HG02840 (cell line): ENCODE results near the gene IL5RA.

Source experiments
- ATAC-seq: cut with Tn5 transposase; IDR thresholded peaks from one replicate; pipeline ENCODE4 v1.9.1; 2021; ENCODE audit warnings: mild to moderate bottlenecking, moderate library complexity, moderate number of reproducible peaks; ENCODE audit not compliant: unreplicated experiment, low FRiP score

IL5RA gene

DNA sequence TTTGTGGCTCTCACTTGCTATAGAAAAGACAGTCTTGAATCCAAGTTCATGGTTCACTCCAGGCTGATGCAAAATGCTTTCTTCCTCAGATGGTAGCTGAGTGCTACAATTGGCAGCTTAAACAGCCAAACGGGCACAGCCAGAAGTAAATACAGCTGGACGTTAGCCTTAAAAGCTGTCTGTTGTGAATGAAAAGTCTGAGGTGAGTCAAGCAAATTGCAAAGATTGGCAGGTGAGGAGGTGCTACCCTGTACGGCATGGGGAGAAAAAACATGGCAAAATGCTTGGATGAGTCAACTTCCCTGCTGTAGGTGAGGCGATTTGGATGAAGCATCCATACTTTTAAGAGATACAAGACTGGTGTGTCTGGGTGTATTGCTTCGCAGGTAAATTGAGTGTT, 40.5 kb downstream of the IL5RA start:
- ATAC-seq = no peak

DNA sequence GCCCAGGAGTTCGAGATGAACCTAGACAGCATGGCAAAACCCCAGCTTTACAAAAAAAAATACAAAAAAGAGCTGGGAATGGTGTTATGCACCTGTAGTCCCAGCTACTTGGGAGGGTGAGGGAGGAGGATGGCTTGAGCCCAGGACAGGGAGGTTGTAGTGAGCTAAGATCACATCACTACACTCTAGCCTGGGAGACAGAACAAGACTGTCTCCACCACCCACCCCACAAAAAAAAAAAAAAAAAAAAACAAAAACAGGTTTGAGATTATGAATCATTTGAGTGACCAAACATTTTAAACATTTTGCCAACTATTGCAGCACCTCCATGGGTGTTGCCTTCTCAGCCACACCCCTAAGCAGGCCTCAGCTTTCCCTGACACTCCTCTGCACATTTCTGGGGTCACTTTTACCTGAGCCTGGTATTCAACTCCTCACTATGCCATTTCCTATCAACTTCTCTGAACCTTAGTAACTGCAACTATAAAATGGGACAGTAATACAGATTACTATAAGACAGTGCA, 41.8 kb downstream of the IL5RA start:
- no peak for ATAC-seq

DNA sequence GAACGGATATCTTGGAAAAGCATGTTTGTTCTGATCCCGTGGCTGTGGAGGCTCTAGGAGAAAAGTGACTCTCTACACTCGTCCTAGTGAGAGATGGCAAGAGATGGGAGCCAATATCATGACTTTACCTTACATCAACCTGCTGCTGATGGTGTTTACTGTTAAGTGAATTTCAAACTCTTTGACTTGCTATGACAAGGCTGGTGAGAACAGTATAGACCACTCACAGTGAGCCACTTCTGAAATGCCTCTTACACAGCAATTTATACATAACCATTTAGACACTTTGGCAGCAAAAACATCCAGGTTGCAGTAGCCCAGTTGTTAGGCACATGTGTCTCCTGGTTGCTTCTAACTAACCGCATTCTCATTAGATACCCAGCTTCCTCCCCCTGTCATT, 43.3 kb downstream of the IL5RA start:
- no peak for ATAC-seq

DNA sequence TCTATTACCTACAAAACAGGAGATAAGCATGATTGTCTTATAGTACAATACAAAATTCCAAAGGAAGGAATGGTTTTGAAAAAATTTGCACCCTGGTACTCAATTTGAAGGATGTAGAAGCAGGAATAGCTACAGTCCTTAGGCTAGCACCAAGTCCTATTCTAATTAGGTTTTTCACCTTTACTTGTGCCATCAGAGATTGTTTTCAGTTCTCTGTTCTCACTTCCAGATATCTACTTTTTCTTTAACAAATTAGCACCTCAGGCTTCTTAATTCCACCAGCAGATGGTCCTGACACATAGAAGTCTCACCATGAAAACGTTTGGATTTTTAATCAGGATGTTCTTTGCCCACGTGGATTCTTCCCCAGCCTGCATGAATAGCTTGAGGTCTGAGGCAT, 43.8 kb downstream of the IL5RA start:
- no peak for ATAC-seq

DNA sequence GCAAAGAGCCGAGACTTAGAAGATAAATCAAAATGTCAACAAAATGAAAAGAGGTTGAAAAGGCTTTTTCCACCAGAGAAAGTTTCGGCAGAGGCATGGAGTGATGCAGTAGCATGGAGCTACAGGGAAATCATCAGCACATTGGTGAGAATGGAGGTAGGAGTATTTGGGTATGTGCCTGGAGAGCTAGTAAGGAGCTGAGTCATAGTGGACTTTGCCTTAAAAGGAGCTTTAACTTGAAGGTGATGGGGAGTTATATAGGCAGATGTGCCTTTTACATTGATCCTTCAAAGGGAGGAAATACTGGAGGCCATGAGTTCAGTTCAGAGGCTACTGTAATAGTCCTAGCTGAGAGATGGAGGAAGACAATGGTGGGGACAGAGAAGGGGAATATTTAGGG, 44.3 kb downstream of the IL5RA start:
- ATAC-seq = no peak

DNA sequence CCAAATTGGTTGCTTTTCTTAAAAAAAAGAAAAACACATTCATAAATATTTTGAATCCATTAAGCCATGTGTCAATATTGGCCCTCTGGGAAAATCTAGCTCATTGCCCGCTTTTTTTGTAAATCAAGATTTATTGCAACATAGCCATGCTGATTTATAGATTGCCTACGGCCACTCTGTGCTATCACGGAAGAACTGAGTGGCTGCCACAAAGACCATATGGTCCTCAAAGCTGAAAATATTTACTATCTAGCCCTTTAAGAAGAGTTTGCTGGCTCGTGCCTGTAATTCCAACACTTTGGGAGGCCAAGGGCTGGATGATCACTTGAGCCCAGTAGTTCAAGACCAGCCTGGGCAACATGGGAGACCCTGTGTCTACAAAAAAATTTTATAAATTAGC, 45.9 kb downstream of the IL5RA start:
- no peak for ATAC-seq

DNA sequence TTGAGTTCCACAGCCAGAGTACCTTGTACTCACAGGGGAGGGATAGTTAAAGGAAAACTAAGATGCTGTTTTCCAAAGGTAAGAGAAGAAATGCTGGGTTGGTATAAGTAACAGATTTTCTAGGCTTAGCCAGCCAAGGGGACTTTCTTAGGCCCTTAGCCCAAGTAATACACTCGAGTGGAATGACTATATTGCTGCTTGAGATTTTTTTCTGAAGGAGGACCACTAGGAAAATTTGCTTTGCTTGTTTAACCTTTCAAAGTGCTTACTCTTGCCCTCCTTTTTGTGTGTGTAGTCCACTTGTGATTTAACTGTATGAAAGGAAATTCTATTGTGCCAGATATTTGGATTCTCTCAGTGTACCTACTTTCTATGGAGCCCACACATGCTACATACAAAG, 50.5 kb downstream of the IL5RA start:
- ATAC-seq = no peak

DNA sequence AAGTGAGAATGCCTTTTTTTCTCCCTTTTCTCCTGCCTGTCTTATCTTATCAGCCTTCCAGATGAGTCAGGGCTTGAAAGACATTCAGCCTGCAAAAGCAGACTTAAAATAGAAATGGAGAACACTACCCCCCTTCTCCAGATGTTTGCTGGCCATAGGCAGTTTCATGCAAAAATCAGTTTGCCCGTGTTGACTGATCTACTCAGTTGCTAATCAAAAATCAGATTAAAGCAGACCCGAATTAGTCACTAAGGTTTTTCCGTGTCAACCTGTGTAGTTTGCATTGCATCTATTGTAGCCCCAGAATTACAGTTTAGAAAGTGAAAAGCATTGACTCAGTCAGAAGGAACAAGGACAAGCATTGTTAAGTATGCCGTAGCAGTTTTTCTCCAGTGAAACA, 56.2 kb downstream of the IL5RA start:
- no peak for ATAC-seq

DNA sequence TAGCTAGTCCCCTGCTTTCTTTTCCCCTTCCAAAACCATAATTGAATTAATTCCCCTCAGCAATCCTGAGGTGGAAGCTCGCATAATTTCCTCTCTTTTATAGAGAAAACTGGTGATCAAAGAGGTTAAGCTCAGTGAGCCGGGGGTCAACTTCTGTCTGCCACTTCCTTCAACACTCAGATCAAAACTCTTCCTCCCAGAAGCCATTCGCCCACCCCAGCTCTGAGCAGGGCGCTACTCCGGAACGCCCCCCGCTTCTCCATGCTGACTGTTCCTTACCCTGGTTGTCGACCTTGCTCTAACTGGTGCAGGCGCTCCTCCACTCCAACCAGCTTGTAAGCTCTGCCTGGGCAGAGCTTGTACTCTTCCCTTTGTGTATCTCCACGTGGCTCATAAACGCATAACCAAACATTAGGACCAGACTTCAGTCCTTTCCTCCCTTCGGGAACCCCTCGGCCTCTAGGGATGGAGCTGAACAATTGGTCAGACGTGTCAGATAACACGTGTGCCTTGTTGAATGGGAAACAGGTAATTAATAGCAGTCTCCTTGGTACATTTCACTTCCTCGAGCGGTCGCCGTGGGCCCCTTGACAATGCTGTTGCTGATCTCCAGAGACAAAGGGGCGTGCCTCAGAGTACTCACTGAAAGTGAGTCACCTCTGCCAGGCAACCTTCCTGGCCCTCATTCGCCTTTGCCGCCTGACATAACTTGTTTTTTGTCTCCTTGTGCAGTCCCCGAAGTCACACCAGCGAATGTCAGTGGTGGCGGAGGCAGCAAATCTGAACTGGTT, 71.8 kb downstream of the IL5RA start:
- no peak for ATAC-seq

DNA sequence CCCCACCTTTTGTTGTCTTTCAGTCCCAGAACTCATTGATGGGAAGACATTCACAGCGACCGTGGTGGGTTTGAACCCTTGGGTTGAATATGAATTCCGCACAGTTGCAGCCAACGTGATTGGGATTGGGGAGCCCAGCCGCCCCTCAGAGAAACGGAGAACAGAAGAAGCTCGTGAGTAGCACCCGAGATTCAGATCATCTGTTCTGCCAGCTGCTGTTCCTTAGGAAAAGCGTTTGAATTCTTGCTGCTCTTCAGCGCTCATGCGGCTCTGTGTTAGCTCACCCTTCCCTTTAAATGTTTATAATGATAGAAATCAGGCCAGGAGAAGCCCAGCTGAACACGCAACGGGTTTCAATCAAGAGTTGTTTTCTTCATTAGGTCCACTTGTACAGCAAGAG, 73.0 kb downstream of the IL5RA start:
- ATAC-seq = no peak

DNA sequence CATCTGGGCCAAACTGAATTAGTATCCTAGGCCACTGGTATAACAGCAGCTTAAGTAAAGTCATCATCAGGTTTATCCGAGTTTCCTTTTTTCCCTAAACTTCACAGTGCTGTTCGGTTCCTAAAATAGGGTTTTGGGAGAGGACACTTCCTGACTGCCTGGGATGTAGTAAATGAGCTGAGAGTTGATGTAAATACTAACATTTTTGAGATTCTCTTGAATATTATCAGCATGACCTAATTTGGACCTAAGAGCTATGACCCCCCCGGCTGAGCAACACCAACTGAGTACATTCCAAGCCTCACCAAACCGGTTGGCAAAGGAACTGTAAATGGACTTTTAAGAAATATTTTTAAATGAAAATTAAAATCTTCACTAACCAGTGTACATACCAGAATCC, 78.8 kb downstream of the IL5RA start:
- ATAC-seq = no peak

DNA sequence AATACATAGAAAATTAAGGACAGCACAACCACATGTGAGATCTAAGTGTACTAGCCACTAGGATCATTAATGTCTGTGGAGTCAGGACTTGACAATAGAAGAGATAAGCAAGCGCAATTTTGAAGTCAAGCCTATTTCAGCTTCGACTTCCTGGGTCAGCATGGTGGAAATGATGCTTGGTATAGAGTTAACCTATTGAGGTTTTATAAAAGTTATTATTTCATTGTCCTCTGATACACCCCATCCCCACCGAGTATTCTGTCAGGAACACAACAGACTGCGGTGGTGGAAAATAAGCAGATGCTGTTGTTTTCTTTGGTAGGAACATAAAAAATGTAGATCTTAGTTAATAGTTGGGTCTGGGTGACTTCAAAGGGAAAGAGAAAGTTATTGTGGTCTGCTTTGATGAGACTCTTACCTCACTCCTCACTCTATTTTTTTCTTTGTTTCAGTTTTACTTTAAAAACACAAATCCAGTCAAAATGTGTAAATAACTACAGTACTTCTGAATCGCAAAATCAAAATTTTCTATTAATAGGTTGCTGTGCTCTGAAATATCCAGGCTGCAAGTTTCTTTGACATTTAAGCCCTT, 82.1 kb downstream of the IL5RA start:
- peak; percentile 82 for ATAC-seq

DNA sequence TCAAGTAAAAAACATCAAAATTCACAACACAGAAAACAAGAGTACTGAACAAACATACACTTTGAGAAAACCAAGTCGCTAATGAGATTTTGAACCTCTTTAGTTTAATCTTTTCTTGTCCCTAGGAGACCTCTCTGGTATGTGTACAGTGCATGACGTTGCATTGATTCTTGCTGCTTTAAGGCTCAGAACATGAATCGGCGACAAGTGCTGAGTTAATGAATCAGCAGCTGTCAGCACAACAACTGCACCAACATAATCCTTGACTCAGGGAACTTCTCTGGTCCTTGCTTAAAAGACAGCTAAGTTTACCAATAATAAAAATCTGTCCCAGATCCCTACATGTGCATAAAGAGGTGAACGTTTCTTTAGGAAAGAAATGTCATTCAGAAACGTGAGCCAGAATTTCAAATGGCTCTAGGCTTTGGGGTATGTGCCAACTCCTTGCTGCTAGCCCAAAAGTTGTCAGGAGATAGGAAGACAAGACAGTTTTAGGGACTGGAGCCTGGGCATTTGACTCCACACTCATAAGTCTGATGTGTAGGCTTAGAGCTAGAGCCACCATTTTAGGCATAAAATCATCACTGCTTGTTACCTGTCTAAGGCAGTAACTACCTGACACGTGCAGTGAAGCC, 86.9 kb downstream of the IL5RA start:
- no peak for ATAC-seq

DNA sequence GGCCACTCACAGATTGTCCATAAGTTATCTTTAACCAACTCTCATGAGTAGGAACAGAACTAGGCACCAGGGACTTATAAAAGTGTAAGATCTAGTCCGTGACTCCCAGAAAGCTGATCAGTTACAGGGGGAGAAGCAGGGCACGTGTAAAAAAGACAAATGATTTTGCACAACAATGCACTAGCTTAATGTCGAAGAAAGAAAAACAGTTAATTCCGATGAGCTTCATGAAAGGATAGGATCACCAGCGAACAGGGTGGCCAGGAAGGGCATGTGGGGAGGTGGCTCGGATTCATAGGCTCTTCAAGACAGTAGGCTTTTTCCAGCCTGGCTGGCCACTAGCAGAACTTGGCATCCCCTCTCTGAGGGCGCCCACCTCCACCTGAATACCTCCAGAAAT, 90.0 kb downstream of the IL5RA start:
- ATAC-seq = no peak
